HG03135 (cell line): ENCODE results near the gene SEC22A.

Experiments used
- ATAC-seq: cut with Tn5 transposase; IDR thresholded peaks from one replicate; pipeline ENCODE4 v1.9.1; 2021; ENCODE audit warnings: mild to moderate bottlenecking, moderate library complexity; ENCODE audit not compliant: unreplicated experiment

SEC22A gene

DNA sequence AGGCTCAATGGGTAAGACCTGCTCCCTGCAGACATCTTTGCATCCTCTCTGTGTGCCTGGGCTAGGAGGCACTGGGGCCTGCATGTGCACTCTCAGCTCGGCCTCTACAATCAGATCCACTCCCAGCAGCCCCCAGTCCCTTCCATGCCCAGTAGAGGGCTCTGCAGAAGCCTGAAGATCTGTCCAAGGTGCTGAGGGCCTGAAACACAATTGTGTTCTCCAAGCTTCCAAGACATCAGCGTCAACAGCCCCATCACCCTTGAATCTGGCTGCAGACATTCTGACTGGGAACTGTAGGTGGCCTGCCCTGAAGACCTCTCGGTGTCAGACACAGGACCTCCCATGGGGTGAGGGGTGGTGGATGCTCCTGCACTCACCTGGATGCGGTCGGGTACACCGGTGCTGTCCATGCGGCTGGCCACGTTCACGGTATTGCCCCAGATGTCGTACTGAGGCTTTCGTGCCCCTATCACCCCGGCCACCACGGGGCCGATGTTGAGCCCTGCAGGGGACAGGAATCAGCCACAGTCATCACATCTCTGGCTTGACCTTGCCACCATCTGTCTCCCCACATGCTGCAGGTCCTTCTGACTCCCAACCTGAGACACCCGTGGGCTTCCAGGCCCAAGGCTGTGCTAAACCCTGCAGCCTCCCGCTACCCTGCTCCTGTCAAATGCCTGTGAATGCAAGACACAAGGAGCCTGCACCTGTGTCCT is 84.7 kb downstream of the SEC22A start:
- no peak for ATAC-seq

DNA sequence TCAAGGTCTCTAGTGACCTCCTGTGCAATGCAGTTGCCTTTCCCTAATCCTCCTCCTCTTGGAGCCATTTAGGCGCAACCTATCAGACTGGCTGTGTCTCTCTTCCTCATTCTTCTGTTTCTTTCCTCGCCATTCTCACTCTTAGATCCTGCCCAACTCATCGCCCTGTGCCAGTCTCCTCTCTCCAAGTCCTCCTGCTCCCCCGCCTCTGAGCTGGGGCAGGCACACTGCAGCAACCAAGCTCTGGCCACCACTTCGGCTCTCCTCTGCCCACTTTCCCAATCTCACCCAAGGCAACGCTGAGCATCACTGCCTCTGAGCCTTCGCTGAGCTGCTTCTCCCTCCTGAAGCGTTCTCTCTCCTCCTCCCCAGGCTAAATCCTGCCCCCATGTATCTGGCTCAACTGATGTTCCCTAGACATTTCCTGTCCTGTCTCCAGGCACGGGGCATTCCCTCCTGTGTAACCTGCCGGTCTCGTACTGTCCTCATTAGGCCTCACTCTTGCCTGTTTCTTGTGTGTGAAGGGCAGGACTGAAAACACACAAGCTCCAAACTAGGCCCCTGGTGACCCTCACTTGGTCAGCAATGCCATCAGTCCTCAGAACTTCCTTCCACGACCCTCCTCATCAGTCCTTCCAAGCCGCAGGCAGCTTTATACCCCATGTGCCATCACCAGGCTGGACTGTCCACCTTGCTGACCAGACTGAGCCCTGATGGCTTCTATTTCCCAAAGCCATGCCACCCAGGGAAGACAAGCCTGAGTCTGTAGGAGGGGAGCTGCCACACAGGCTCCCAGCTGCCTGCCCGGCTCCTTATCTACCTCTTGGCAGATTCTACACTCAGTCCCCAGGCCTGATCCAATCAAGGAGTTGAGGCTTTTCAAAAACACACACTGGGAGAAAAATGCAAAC is 85.6 kb downstream of the SEC22A start:
- ATAC-seq, result no peak

DNA sequence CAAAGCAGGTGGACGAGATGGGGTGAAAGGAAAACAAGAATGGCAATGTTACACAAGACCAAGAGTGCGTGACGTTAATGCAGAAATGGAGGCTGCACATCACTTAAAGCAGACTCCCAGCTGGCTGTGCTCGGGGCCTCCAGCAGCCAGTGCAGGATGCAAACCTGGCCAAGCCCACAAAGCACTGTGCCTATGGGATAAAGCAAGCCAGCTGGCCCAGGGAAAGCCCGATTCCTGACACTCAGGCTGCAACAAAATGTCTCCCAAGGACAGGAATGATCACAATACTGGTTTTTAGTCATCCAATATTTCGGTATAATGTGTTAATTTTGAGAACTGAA is 86.2 kb downstream of the SEC22A start:
- no peak for ATAC-seq

DNA sequence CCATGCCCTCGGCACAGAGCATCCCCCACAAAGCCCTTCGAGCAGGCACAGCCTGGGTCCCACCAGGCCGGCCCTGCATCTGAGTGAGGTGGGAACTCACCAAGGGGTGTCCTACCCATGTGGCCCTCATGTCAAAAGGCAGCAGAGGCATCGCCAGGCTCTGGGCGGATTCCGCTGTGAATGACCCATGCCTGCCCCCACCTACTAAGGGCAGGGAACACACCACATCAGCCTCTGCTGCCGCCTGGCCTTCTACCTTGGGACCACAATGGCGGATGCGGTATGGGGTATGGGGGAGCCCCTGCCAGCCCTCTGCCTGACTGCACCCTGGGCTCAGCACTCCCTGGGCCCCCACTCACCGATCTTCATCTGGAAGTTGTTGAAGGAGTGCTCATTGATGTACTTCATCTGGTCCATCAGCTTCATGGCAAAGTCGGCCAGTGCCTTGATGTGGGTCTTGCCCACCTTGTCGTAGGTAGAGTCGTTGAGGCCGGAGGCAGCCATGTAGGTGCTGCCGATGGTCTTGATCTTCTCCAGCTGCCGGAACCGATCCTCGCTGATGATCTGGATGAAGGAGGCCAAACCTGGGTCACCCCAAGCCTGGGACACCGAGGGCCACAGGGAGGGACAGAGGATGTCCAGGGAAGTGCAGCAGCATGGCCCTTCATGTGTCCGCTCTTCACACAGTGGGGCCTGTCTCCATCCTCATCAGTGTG is 87.8 kb downstream of the SEC22A start:
- ATAC-seq, result no peak

DNA sequence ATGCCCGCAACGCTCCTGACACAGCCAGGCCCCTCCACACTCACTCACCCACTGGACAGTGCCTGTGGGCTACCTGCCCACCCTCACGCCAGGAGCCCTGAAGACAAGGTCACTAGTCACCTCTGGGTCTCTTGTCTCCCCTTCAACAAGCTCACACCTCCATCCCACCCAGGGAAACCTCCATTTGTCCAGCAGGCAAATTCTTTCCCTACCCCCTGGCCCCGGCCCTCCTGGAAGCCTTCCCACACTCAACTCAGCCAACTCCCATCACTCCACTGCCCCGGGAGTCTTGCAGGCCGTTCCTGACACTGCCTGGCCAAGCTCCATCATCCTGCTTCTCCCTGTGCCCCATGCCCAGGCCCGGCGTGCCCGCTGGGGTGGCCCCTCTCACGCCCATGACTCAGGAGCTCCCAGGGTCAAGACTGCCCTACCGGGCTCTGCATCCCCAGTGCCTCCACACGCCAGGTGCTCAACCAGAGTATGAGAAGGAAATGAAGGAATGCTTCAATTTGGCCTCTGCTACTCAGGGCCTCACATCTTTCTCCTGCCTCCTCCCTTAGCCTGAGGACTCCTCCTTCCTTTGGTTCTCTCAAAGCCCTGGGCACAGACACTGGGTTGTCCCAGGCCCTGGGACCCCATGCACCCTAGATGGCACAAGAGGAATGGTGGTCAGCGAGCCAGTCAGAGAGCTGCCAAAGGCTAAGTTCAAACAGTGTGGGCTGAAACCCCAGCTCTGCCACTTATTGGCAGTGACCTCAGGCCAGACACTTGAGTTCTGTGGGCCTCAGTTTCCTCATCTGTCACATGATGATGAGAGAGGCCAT is 88.6 kb downstream of the SEC22A start:
- ATAC-seq, result no peak

DNA sequence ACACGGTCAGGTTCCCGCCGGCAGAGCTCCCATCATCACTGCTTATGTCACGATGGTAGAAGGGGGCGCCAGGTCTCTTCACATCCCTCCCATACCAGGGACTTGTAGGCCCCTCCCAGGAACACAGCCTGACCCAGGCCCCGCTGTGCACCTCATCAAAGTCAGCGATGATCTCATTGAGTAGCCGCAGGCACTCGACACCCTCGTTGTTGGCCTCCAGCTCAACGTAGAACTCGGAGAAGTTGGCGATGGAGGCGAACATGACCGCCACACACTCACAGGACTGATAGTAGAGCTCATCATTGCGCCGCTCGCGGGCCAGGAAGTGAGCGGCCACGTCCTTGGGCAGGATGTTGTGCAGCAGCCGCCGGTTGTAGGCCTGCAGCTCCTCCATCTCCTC is 89.2 kb downstream of the SEC22A start:
- no peak for ATAC-seq

DNA sequence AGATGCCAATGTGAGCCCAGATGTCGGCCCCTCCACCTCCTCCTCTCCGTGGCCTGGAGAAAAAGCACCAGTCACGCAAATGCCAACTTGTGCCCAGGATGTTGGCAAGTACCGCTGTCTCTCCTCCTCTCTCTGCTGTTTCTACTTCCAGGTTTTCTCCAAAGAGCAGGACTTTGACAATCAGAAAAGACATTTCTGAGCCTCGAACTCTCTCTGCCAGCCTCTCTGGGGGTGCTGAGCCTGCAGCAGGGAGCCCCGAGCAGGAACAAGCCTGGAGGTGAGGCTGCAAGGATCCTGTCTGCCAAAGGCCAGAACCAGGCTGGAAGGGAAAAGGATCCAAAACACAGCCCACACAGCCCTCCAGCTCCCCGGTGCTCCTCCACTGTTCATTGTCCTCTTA is 89.7 kb downstream of the SEC22A start:
- no peak for ATAC-seq

DNA sequence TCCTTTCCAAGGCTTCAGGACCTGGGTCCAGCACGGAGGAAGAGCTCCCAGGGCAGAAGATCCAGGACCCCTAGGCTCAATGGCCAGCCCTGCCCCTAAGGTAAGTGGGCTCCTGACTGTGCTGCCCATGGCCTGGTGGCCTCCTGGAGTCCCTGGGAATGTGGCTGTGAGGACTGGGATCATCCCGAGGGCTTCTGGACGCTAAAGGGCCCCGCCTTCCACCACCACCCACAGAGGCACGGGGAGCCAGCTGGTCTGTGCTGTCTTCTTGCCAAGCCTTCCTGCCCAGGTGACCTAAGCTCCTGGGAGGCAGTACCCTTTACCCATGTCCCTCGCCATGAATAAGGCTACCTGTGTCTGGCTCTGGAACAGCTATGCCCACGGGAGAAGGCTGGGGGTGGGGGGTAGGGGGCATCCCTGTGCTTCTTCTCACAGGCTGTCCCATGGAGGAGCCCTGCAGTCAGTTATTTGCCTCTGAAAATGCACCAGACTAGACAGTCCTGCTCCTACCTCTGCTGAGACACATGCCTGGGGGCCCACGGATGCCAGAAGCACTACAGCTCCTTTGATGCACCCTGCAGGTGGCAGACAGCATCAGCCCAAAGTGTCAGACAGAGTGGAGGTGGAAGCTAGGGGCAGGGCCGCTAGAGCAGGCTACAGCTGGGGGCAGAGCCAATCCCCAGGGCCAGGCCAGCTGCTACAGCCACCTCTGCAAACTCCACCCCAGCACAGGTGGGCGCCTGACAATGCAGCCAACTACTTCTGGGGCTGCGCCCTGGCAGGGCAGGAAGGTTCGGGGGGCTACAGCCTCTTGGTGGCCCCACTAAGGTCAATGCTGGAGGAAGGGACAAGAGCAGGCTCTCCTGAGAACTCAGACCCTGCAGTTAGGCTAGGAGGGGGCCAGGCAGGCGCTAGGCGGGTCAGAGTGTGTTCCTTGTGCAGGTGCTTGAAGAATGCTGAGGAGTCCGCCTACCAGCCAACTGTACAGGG is 90.9 kb downstream of the SEC22A start:
- no peak for ATAC-seq

DNA sequence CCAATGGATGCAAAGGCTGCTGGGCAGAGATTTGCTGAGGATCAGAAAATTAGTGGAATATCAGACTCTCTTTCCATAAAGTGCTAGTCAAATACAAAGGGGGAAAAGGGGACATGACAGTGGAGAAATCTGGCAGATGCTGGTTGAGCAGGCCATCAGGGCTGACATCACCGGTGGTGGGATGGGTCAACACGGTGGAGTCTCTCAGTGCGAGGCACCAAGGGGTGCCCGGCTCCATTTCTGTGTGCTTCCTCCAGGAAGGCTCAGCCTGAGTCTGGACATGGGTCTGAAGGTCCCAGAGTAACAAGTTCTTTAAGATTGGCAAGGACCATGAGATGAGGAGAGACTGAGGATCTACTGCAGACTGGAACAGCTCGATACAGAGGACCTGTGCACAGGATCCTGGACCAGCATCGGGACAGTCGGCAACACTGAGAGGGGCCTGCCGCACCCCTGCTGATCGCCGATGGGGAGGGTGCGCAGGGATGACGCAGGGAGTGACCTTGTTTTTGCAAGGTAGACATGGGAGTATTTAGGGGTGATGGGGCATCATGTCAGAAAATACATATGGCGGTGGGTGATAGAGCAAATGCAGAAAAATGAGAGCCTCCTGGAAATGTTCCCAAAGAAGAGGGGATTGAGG is 92.7 kb downstream of the SEC22A start:
- no peak for ATAC-seq

DNA sequence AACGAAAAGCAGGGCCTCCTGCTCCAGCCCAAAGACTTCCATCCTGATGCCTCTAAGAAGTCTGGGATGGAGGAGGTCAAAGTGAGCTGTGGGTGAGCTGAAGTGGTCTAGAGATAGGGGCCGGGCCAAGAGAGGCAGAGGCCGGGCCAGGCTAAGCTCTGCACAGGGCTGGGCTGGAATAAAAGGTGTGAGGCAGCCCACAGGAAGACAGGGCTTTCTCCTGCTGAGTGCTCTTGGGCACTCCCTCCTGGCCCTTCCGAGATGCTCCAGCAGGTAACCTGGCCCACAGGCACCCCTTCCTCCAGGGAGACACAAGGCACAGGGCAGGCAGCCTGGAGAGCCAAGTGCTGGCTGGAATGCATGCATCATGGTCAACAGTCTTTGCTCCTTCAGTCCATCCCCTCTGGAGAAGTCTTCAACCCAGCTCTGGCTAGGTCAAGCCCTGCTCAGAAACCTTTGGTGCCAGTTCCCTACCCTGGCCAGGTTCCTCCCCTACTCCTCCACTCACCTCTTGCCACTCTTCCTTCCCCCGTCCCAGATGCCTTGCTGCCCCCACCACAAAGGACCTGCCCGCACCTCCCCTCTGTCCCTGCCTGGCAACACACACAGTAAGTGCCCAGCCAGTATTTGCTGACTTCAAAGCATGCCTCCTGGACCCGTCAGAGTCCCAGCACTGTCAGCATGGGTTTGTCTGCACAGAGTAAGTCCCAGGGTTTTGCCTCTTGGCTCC is 93.6 kb downstream of the SEC22A start:
- ATAC-seq, result no peak

DNA sequence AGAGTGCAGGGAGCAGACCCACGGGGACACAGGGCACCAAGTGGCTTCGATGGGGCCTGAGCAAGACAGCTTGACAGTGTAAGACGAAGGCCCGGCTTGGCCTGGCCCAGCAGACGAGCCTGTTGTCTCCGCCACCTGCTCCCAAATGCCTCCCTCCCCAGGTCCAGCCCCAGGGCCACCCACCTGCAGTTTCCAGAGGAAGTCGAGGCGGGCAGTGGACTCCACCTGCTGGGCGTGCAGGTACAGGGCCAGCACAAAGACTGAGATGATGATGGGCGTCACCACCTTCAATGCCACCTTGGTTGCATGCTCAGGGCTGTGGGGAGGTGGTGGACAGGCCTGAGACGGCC is 94.1 kb downstream of the SEC22A start:
- no peak for ATAC-seq

DNA sequence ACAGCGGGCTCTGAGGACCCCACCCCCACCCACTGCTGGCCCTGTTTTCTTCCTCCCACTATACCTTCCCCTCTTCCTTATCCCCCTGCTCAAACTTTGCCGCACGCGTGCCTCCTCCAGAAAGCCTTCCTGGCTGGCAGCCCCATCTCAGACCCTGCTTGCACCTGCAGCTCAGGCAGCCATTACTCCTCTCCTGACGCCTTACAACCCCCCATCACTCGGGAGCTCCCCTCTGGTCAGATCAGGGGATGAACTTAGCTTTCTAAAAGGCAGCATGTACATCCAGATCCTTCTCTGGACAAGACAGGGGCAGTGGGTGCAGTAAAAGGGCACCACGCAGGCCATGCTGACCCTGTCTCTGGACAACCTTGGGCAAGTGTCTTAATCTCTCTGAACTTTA is 94.5 kb downstream of the SEC22A start:
- no peak for ATAC-seq

DNA sequence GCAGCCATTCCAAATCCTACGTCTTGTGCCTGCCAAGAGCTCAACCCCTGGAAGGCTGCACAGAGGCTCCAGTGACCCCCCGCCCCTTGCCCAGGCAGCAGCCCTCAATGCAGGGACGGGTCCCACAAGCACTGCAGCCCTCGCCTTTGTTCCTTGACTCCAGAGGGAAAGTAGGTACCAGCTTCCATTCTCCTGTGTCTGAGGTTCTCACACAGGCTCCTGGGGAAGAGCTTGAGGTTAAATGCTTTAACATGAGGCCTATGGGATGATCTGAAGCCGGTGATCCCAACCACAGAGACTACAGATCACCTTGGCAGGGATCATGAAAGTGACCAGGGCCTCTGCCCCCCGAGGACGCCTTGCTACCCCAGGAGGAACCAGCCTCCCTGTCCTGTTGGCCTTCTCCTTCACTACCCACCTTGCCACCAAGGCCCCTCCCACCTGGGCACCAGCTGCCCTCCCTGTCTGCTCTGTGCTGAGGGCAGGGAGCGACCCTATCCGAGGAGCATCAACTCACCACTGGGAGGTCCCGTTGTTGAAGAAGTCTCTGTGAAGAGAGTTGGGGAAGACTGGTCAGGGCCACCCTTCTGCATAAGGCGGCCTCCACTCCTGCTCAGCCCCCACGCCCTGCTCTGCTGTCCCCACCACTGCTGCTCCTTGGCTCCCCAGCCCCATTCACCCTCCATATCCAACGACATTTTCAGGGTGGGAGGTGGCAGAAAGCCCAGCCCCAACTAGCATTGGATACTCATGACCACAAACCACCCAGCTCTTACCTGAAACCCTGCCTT is 95.3 kb downstream of the SEC22A start:
- ATAC-seq, result no peak

DNA sequence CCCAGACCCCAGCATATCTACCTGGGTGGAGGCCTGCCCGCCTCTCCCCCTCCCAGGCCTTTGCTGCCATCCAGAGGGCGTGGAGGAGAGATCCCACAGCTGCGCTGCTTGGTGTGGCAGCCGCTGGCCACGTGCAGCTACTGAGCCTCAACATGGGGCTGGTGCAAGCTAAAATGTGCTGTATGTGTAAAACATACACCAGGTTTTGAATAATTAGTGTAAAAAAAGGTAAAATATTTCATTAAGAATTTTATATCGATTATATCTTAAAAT is 95.8 kb downstream of the SEC22A start:
- no peak for ATAC-seq

DNA sequence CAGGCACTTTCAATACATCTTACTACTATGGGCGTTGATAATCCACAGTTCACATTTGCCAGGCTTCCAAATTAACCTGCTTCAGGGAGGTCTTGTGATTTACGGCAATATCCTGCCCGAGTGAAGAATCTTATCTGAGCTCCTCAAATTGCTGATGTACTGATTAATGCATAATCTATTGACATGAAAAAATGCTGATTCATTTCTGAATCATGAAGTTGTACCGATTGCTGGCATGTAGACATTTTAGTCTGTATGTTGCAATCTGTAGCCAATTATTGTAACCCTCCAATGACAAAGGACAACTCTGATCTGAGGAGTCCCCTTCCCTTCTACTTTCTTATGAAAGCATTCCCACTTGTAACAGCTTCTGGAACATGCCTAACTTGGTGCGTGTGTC is 97.2 kb downstream of the SEC22A start:
- no peak for ATAC-seq

DNA sequence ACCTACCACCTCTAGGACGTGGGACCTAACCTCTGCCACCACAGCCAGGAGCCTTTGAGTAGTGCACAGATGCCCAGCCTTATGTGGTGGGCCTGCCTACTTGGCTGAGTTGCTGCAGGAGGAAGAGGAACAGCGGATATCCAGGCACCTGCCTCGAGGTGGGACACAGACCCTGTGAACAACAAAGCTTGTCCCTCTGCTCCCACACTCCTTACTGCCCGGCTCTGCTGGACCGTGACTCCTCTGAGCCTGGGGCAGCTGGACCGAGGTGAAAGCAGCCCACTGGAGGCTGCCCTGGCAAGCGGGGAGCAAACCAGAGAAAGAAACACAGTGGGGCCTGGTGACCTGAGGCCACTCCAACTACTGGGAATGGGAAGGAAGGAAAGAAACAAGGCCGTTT is 97.8 kb downstream of the SEC22A start:
- ATAC-seq, result no peak

DNA sequence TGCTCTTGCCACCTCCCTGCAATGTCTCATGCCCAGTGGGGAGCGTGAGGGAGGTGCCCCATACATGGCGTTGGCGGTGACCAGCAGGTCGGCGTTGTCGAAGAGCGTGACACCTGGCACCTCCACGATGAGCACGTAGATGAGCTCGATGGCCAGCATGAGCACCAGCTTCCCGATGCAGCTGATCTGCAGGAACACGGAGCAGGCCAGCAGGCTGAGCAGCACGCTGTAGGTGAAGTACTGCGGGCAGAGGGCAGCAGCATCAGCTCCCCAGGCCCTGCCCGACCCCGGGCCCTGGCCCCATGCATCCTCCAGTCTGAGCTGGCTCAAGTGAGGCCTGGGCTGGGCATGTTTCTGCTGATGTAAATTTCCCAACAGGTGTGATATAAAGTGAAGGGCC is 98.3 kb downstream of the SEC22A start:
- no peak for ATAC-seq

DNA sequence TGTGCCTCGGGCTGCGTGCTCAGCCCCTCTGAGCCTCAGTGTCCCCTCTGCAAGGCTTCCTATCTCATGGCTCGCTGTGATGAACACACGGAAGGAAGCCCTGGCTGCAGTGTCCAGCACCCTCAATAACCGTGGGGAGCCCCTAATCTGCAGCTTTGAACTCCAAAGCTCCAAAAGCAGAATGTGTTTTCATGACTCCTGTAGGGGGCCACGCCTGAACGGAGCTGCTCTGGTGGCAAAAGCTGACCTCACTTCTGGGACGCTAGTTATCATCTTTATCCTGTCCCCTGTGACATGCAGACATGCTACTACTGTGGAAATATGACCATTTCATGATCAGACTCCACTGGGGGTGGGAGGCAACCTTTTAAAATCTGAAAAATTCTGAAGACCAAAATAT is 98.8 kb downstream of the SEC22A start:
- no peak for ATAC-seq
